A549 (cell line): ENCODE measurements around the gene APH1B. TPM values are rescaled to one million over a fixed set of nuclear protein-coding genes. Genes with fewer than 3 reads are reported as not detected.

Experiments used
- ATAC-seq, 2 experiments: fragments of 200-7000 bp in 1 of 2; fragments of >200 bp in 1 of 2; cut with Nextera tagmentation in 1 of 2; cut with Tn5 transposase in 1 of 2; 3 replicates each; pipeline versions ENCODE4 v1.8.0 to v1.9.1; 2018 to 2020; ENCODE audit warnings: mild to moderate bottlenecking in 1 of 2, moderate library complexity in 1 of 2
- CTCF ChIA-PET: fragments of 300-600 bp; sonication (Branson Sonifier 250); formaldehyde crosslinking; extraction: SDS; loops from one replicate; lab custom pipeline; 2021; ENCODE audit warnings: antibody characterized with exemption, inconsistent platforms; lab: Yijun Ruan, JAX
- POLR2A ChIA-PET: fragments of 350-600 bp; formaldehyde crosslinking; extraction: SDS; loops from one replicate; lab custom pipeline; 2021; ENCODE audit warnings: antibody characterized with exemption, inconsistent platforms; lab: Yijun Ruan, JAX
- DNase-seq, 2 experiments: peaks; one replicate each; pipeline versions ENCODE4 v3.0.0 to v3.0.0-alpha.2; 2011 to 2016; ENCODE audit warnings: low read depth in 1 of 2, low spot score in 1 of 2
- FAIRE-seq: peaks from 2 replicates; lab custom pipeline; 2011; peaks lifted over from hg19 to GRCh38; lab: Jason Lieb, UNC
- H3K27ac ChIP-seq, 2 experiments: fragments of >200 bp; sonication (Bioruptor Twin); formaldehyde crosslinking; 3 replicates each; pipeline ENCODE4 v1.5.1; 2016 to 2017
- H3K4me1 ChIP-seq: fragments of >200 bp; sonication (Bioruptor Twin); formaldehyde crosslinking; 3 replicates; pipeline ENCODE4 v1.6.1; 2016
- H3K4me2 ChIP-seq: fragments of >200 bp; sonication (Bioruptor Twin); formaldehyde crosslinking; 3 replicates; pipeline ENCODE4 v1.6.1; 2016
- H3K4me3 ChIP-seq: fragments of >200 bp; sonication (Bioruptor Twin); formaldehyde crosslinking; 3 replicates; pipeline ENCODE4 v1.5.1; 2016
- H3K9me3 ChIP-seq: fragments of >200 bp; sonication (Bioruptor Twin); formaldehyde crosslinking; 3 replicates; pipeline ENCODE4 v1.6.1; 2016
- CEBPB ChIP-seq, 2 experiments: fragments of >200 bp in 1 of 2; sonication (Bioruptor Twin) in 1 of 2; formaldehyde crosslinking in 1 of 2; IDR thresholded peaks; 2 replicates each; pipeline ENCODE4 v1.6.1; 2012 to 2016
- CHD2 ChIP-seq: fragments of 150-350 bp; IDR thresholded peaks from 2 replicates; pipeline ENCODE4 v1.6.1; 2014; ENCODE audit warnings: low read length; ENCODE audit not compliant: partially characterized antibody
- CTCF ChIP-seq: fragments of >200 bp; sonication (Bioruptor Twin); formaldehyde crosslinking; IDR thresholded peaks from 3 replicates; pipeline ENCODE4 v1.5.1; 2016
- E2F6 ChIP-seq: IDR thresholded peaks from 2 replicates; pipeline ENCODE4 v1.6.1; 2012; ENCODE audit warnings: low read depth, borderline replicate concordance
- ELK1 ChIP-seq: fragments of 150-350 bp; IDR thresholded peaks from 2 replicates; pipeline ENCODE4 v1.6.1; 2014; ENCODE audit warnings: low read depth, mild to moderate bottlenecking, low read length
- FOSB ChIP-seq: fragments of 250-450 bp; sonication (Bioruptor Pico); IDR thresholded peaks from 2 replicates; pipeline ENCODE4 v1.5.0; 2020; ENCODE audit warnings: mild to moderate bottlenecking, moderate library complexity
- HES2 ChIP-seq: fragments of >200 bp; sonication (Bioruptor Twin); formaldehyde crosslinking; IDR thresholded peaks from 2 replicates; pipeline ENCODE4 v1.6.1; 2016
- HEYL ChIP-seq: fragments of 250-450 bp; sonication (Bioruptor Pico); IDR thresholded peaks from 2 replicates; pipeline ENCODE4 v1.8.0; 2021; ENCODE audit warnings: mild to moderate bottlenecking, moderate library complexity
- KDM1A ChIP-seq: fragments of 200-600 bp; sonication (generic); IDR thresholded peaks from 2 replicates; pipeline ENCODE4 v1.6.1; 2016; ENCODE audit warnings: low read depth, mild to moderate bottlenecking
- KDM5A ChIP-seq: fragments of 200-600 bp; sonication (generic); IDR thresholded peaks from 2 replicates; pipeline ENCODE4 v1.6.1; 2016; ENCODE audit warnings: antibody characterized with exemption, mild to moderate bottlenecking
- MAX ChIP-seq: IDR thresholded peaks from 2 replicates; pipeline ENCODE4 v1.6.1; 2012
- NPAS2 ChIP-seq: fragments of 250-450 bp; sonication (Bioruptor Pico); IDR thresholded peaks from 2 replicates; pipeline ENCODE4 v1.8.0; 2022; ENCODE audit warnings: mild to moderate bottlenecking, moderate library complexity, borderline replicate concordance
- PBX3 ChIP-seq: IDR thresholded peaks from 2 replicates; pipeline ENCODE4 v1.6.1; 2012
- POLR2AphosphoS2 ChIP-seq: conservative IDR thresholded peaks from 2 replicates; pipeline ENCODE4 v1.6.1; 2012; ENCODE audit warnings: low read length, improper control_type of control experiment, inconsistent platforms
- RARB ChIP-seq: fragments of 250-450 bp; sonication (Bioruptor Pico); IDR thresholded peaks from 2 replicates; pipeline ENCODE4 v1.8.0; 2021; ENCODE audit warnings: mild to moderate bottlenecking, moderate library complexity
- RFX5 ChIP-seq: fragments of 450-650 bp; IDR thresholded peaks from 2 replicates; pipeline ENCODE4 v1.7.1; 2014; ENCODE audit warnings: antibody characterized with exemption, mild to moderate bottlenecking, moderate library complexity
- SMC3 ChIP-seq: fragments of >200 bp; sonication (Bioruptor Twin); formaldehyde crosslinking; IDR thresholded peaks from 3 replicates; pipeline ENCODE4 v1.6.1; 2018; ENCODE audit warnings: inconsistent platforms
- SREBF2 ChIP-seq: fragments of 450-650 bp; IDR thresholded peaks from 2 replicates; pipeline ENCODE4 v1.6.1; 2014; ENCODE audit warnings: mild to moderate bottlenecking, moderate library complexity
- TFCP2L1 ChIP-seq: fragments of 250-450 bp; sonication (Bioruptor Pico); IDR thresholded peaks from 2 replicates; pipeline ENCODE4 v1.5.0; 2021; ENCODE audit warnings: mild to moderate bottlenecking
- ZNF302 ChIP-seq: fragments of 250-450 bp; sonication (Bioruptor Pico); IDR thresholded peaks from 2 replicates; pipeline ENCODE4 v1.9.0; 2021; ENCODE audit warnings: inconsistent platforms, mild to moderate bottlenecking, moderate library complexity
- ZSCAN20 ChIP-seq: fragments of 250-450 bp; sonication (Bioruptor Pico); IDR thresholded peaks from 2 replicates; pipeline ENCODE4 v1.8.0; 2022; ENCODE audit warnings: mild to moderate bottlenecking, moderate library complexity
- WGBS: methylation state at CpG from one replicate; pipeline ENCODE4 v1.1.6; 2017; ENCODE audit errors: missing lambda C conversion rate; 5-methylcytosine and 5-hydroxymethylcytosine counted together
- polyA plus RNA-seq, 4 experiments: library from polyadenylated mRNA; depleted of rRNA in 3 of 4; stranded (reverse); fragments of >200 nt; fragmentation: RNase III in 1 of 4; extraction: RNeasy Plus Mini Kit Qiagen cat#74134 plus additional on column Dnase treatment in 1 of 4; gene quantifications; 2 replicates in 3 of 4; 3 replicates in 1 of 4; pipeline ENCODE4 v1.2.3, GENCODE V29; 2011 to 2017

Gene APH1B
- polyA plus RNA-seq, 2 of the 4 experiments (the other 2 are of a cell fraction) = 16.4 to 28.5 TPM

GRCh38 chr15:63312286-63312685 lies 34.9 kb downstream of the APH1B start:
- H3K4me2 ChIP-seq = no peak overlapping the region

GRCh38 chr15:63313825-63314224 lies 36.4 kb downstream of the APH1B start:
- CTCF ChIA-PET = no interaction called here
- 83% methylated on average over 4 of the region's 4 CpGs for WGBS
- TF ChIP-seq SMC3 (no peak), CEBPB (IDR thresholded peaks at IDR 0.05) (no peak), RARB (CRISPR knock-in tag) (no peak), ZSCAN20 (CRISPR knock-in tag) (no peak), ZNF302 (no peak), CTCF (no peak), CHD2 (no peak), POLR2AphosphoS2 (no peak), RFX5 (no peak), KDM1A (no peak), HEYL (CRISPR knock-in tag) (no peak)
- ATAC-seq = no peak
- H3K27ac ChIP-seq = no peak overlapping the region
- no peak overlapping the region for H3K4me3 ChIP-seq
- no peak overlapping the region for H3K4me2 ChIP-seq
- no peak for DNase-seq
- POLR2A ChIA-PET = no interaction called here
- H3K4me1 ChIP-seq = no peaks in the 10 kb centered on the region
- no peak for FAIRE-seq
- H3K9me3 ChIP-seq = no peaks in the 10 kb centered on the region

More at GRCh38 chr15:63312286-63312685, 34.9 kb downstream of the APH1B start:
- no peak overlapping the region for H3K27ac ChIP-seq
- TF ChIP-seq POLR2AphosphoS2 = no peak
- TF ChIP-seq MAX = no peak
- TF ChIP-seq FOSB (CRISPR knock-in tag) = no peak
- CTCF ChIA-PET = interaction anchor here (1.1 to 1.9 kb wide), 4 partner anchors 13 to 92 kb away, joined by 3 to 8 read pairs (median 4); no protein-coding TSS in a partner anchor
- no peaks in the 10 kb centered on the region for H3K9me3 ChIP-seq
- WGBS = 91% methylated on average over 1 of the region's 1 CpG
- no peak for DNase-seq
- H3K4me3 ChIP-seq = no peak overlapping the region
- POLR2A ChIA-PET = interaction anchor here (0.6 kb wide), 1 partner anchor 192 kb away, joined by 3 read pairs; the partner anchor contains the start of gene USP3
- FAIRE-seq = no peak
- no peak for ATAC-seq
- H3K4me1 ChIP-seq = no peaks in the 10 kb centered on the region

GRCh38 chr15:63314409-63314808 lies 37.0 kb downstream of the APH1B start:
- no peaks in the 10 kb centered on the region for H3K9me3 ChIP-seq
- ATAC-seq (no peak; a peak in 1 of 6 replicates), DNase-seq (no peak), FAIRE-seq (no peak)
- CTCF ChIA-PET = interaction anchor here (1.1 to 1.3 kb wide), 2 partner anchors 12 to 23 kb away, joined by 3 to 4 read pairs; no protein-coding TSS in a partner anchor
- no peak overlapping the region for H3K4me2 ChIP-seq
- TF ChIP-seq KDM5A (no peak), PBX3 (no peak), SREBF2 (no peak), HEYL (CRISPR knock-in tag) (no peak), KDM1A (no peak), ELK1 (no peak), ZSCAN20 (CRISPR knock-in tag) (no peak), HES2 (no peak), E2F6 (no peak), NPAS2 (no peak), TFCP2L1 (CRISPR knock-in tag) (no peak), CEBPB (IDR thresholded peaks at IDR 0.05) (no peak)
- H3K4me3 ChIP-seq = no peak overlapping the region
- WGBS = 47% methylated on average over 2 of the region's 2 CpGs
- H3K4me1 ChIP-seq = no peaks in the 10 kb centered on the region
- POLR2A ChIA-PET = no interaction called here
- H3K27ac ChIP-seq = no peak overlapping the region
